H1 (cell line): ENCODE data around the gene FMNL2.

Experiments
- CREB1 ChIP-seq: IDR thresholded peaks from 2 replicates; pipeline ENCODE4 v1.6.1; 2012; ENCODE audit warnings: inconsistent platforms
- EZH2 ChIP-seq: fragments of 200-600 bp; sonication (generic); IDR thresholded peaks from 2 replicates; pipeline ENCODE4 v1.7.1; 2012; ENCODE audit warnings: low read depth, mild to moderate bottlenecking, moderate library complexity, low read length, inconsistent platforms; ENCODE audit not compliant: severe bottlenecking
- JUND ChIP-seq: IDR thresholded peaks from 2 replicates; pipeline ENCODE4 v1.6.1; 2011; ENCODE audit warnings: mild to moderate bottlenecking, improper control_type of control experiment, low read length
- MAFK ChIP-seq: IDR thresholded peaks from 2 replicates; pipeline ENCODE4 v1.6.1; 2012; ENCODE audit warnings: low read depth, mild to moderate bottlenecking, improper control_type of control experiment, low read length
- POLR2A ChIP-seq, 2 experiments: IDR thresholded peaks; 1 replicate in 1 of 2; 2 replicates in 1 of 2; pipeline ENCODE4 v1.6.1; 2011; ENCODE audit warnings: low read depth in 2 of 2, low read length in 2 of 2, mild to moderate bottlenecking in 2 of 2; ENCODE audit errors: control extremely low read depth in 1 of 2
- POLR2AphosphoS5 ChIP-seq: IDR thresholded peaks from 2 replicates; pipeline ENCODE4 v1.6.1; 2011; ENCODE audit warnings: low read depth, low read length
- POU5F1 ChIP-seq: IDR thresholded peaks from 2 replicates; pipeline ENCODE4 v1.6.1; 2011; ENCODE audit warnings: low read depth, mild to moderate bottlenecking, low read length, moderate library complexity
- RNF2 ChIP-seq: fragments of 200-900, 300-1000 bp; sonication (generic); IDR thresholded peaks from 2 replicates; pipeline ENCODE4 v1.7.1; 2016; ENCODE audit warnings: borderline replicate concordance, low read depth, mild to moderate bottlenecking, antibody characterized with exemption, low read length; ENCODE audit not compliant: poor library complexity, severe bottlenecking; ENCODE audit errors: missing control alignments
- SIN3A ChIP-seq, 2 experiments: IDR thresholded peaks in 1 of 2; conservative IDR thresholded peaks in 1 of 2; 2 replicates each; pipeline ENCODE4 v1.6.1; 2011 to 2012; ENCODE audit warnings: low read length in 2 of 2, improper control_type of control experiment in 1 of 2, low read depth in 1 of 2, mild to moderate bottlenecking in 1 of 2
- SRF ChIP-seq: IDR thresholded peaks from 2 replicates; pipeline ENCODE4 v1.6.1; 2011; ENCODE audit warnings: mild to moderate bottlenecking, low read depth, low read length, moderate library complexity
- TAF1 ChIP-seq: IDR thresholded peaks from 2 replicates; pipeline ENCODE4 v1.6.1; 2011; ENCODE audit warnings: mild to moderate bottlenecking, low read depth, low read length
- TF ChIP-seq, protein P1 (sequence below), 3 experiments: IDR thresholded peaks; 1 replicate in 2 of 3; 2 replicates in 1 of 3; pipeline versions ENCODE4 v1.5.1 to v1.6.1; 2011; ENCODE audit warnings: low read length in 3 of 3, mild to moderate bottlenecking in 3 of 3, inconsistent platforms in 2 of 3, low read depth in 1 of 3, moderate library complexity in 1 of 3; ENCODE audit not compliant: insufficient read depth in 1 of 3; ENCODE audit errors: control extremely low read depth in 1 of 3
- TF ChIP-seq, protein P2 (sequence below): fragments of 300-600 bp; sonication (generic); IDR thresholded peaks from 2 replicates; pipeline ENCODE4 v1.7.1; 2012; ENCODE audit warnings: low read length, moderate library complexity, mild to moderate bottlenecking, inconsistent platforms; ENCODE audit not compliant: insufficient replicate concordance

DNA sequence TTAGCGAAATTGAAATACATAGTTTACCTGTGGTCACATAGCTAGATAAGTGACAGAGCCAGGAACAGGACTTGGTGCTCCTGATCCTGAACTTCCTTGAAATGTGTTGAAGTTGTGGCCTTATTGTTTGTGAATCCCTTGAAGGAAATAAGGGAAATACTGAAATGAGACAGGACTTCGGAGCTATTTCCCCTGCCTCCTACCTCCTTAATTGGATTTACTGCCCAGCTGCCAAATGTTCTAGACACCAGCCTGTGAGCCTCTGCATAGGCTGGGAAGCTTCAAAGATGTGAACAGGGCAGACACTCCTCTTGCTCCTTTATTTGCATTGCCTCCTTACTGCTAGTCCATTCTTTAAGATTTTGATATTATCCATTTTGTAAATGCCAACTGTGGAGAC, 247.1 kb downstream of the FMNL2 start:
- no peak for TF ChIP-seq TAF1
- TF ChIP-seq, protein P1, sequence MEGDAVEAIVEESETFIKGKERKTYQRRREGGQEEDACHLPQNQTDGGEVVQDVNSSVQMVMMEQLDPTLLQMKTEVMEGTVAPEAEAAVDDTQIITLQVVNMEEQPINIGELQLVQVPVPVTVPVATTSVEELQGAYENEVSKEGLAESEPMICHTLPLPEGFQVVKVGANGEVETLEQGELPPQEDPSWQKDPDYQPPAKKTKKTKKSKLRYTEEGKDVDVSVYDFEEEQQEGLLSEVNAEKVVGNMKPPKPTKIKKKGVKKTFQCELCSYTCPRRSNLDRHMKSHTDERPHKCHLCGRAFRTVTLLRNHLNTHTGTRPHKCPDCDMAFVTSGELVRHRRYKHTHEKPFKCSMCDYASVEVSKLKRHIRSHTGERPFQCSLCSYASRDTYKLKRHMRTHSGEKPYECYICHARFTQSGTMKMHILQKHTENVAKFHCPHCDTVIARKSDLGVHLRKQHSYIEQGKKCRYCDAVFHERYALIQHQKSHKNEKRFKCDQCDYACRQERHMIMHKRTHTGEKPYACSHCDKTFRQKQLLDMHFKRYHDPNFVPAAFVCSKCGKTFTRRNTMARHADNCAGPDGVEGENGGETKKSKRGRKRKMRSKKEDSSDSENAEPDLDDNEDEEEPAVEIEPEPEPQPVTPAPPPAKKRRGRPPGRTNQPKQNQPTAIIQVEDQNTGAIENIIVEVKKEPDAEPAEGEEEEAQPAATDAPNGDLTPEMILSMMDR (IDR thresholded peaks at IDR 0.05; ENCODE audit: control extremely low read depth in 1 of 3, insufficient read depth in 1 of 3, low read depth in 1 of 3, low read length in 3 of 3), result no peak
- TF ChIP-seq RNF2, result no peak
- TF ChIP-seq POLR2AphosphoS5, result no peak
- no peak for TF ChIP-seq SRF
- TF ChIP-seq, protein P2, sequence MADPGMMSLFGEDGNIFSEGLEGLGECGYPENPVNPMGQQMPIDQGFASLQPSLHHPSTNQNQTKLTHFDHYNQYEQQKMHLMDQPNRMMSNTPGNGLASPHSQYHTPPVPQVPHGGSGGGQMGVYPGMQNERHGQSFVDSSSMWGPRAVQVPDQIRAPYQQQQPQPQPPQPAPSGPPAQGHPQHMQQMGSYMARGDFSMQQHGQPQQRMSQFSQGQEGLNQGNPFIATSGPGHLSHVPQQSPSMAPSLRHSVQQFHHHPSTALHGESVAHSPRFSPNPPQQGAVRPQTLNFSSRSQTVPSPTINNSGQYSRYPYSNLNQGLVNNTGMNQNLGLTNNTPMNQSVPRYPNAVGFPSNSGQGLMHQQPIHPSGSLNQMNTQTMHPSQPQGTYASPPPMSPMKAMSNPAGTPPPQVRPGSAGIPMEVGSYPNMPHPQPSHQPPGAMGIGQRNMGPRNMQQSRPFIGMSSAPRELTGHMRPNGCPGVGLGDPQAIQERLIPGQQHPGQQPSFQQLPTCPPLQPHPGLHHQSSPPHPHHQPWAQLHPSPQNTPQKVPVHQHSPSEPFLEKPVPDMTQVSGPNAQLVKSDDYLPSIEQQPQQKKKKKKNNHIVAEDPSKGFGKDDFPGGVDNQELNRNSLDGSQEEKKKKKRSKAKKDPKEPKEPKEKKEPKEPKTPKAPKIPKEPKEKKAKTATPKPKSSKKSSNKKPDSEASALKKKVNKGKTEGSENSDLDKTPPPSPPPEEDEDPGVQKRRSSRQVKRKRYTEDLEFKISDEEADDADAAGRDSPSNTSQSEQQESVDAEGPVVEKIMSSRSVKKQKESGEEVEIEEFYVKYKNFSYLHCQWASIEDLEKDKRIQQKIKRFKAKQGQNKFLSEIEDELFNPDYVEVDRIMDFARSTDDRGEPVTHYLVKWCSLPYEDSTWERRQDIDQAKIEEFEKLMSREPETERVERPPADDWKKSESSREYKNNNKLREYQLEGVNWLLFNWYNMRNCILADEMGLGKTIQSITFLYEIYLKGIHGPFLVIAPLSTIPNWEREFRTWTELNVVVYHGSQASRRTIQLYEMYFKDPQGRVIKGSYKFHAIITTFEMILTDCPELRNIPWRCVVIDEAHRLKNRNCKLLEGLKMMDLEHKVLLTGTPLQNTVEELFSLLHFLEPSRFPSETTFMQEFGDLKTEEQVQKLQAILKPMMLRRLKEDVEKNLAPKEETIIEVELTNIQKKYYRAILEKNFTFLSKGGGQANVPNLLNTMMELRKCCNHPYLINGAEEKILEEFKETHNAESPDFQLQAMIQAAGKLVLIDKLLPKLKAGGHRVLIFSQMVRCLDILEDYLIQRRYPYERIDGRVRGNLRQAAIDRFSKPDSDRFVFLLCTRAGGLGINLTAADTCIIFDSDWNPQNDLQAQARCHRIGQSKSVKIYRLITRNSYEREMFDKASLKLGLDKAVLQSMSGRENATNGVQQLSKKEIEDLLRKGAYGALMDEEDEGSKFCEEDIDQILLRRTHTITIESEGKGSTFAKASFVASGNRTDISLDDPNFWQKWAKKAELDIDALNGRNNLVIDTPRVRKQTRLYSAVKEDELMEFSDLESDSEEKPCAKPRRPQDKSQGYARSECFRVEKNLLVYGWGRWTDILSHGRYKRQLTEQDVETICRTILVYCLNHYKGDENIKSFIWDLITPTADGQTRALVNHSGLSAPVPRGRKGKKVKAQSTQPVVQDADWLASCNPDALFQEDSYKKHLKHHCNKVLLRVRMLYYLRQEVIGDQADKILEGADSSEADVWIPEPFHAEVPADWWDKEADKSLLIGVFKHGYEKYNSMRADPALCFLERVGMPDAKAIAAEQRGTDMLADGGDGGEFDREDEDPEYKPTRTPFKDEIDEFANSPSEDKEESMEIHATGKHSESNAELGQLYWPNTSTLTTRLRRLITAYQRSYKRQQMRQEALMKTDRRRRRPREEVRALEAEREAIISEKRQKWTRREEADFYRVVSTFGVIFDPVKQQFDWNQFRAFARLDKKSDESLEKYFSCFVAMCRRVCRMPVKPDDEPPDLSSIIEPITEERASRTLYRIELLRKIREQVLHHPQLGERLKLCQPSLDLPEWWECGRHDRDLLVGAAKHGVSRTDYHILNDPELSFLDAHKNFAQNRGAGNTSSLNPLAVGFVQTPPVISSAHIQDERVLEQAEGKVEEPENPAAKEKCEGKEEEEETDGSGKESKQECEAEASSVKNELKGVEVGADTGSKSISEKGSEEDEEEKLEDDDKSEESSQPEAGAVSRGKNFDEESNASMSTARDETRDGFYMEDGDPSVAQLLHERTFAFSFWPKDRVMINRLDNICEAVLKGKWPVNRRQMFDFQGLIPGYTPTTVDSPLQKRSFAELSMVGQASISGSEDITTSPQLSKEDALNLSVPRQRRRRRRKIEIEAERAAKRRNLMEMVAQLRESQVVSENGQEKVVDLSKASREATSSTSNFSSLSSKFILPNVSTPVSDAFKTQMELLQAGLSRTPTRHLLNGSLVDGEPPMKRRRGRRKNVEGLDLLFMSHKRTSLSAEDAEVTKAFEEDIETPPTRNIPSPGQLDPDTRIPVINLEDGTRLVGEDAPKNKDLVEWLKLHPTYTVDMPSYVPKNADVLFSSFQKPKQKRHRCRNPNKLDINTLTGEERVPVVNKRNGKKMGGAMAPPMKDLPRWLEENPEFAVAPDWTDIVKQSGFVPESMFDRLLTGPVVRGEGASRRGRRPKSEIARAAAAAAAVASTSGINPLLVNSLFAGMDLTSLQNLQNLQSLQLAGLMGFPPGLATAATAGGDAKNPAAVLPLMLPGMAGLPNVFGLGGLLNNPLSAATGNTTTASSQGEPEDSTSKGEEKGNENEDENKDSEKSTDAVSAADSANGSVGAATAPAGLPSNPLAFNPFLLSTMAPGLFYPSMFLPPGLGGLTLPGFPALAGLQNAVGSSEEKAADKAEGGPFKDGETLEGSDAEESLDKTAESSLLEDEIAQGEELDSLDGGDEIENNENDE, result no peak
- TF ChIP-seq POU5F1, result no peak
- TF ChIP-seq POLR2A (IDR thresholded peaks at IDR 0.05; ENCODE audit: control extremely low read depth in 1 of 2, low read depth in 2 of 2, low read length in 2 of 2), result no peak
- no peak for TF ChIP-seq JUND
- TF ChIP-seq CREB1, result no peak
- no peak for TF ChIP-seq EZH2
- no peak for TF ChIP-seq SIN3A (conservative IDR thresholded peaks at IDR 0.05 in 1 of 2, IDR thresholded peaks at IDR 0.05 in 1 of 2; ENCODE audit: low read depth in 1 of 2, low read length in 2 of 2)
- no peak for TF ChIP-seq MAFK
